ENCODE measurements around the gene TTC24. TPM values are rescaled to one million over a fixed set of nuclear protein-coding genes. Genes with fewer than 3 reads are reported as not detected.
A peak's percentile ranks its signal among the peaks of the same experiment; 100 is the strongest.
"Not testable (repeated sequence)": the region's sequence is repeated elsewhere in the genome, so short reads cannot be mapped to it uniquely, and the experiment has no call there.

The TTC24 gene
- total RNA-seq, 2 donors from 2014 or later: 14.7 to 17.4 TPM

DNA sequence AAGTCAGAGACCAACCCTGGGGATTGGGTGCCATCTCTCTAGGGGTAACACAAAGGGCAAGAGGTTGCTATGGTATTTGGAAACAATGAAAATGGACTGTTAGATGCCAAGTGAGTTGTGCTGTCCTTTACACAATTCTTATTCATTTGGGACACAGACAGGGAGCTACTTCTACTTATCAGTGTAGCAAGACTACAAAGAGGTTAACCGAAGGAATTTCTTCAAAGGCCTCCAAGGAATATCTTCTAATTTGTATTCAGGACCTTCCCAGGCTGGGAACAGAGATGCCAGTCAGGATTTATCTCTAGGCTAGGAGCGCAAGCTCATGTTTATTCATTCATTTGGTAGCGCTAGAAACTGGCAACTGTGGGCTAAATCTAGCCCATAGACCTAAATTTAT, 14.7 kb downstream of the TTC24 start:
- H3K4me3 Mint-ChIP-seq: no peak overlapping the region
- H3K27me3 Mint-ChIP-seq (ENCODE audit: low read depth): no peaks in the 10 kb centered on the region
- no peak for DNase-seq
- H3K36me3 Mint-ChIP-seq (ENCODE audit: insufficient read depth in 2 of 2): peaks cover 4 to 19% of the 10 kb centered on the region in 2 donors
- H3K4me1 Mint-ChIP-seq (ENCODE audit: low read depth): peaks cover 35% of the 10 kb centered on the region
- no peak for ATAC-seq (replicated peaks in 1 of 2)
- no peaks in the 10 kb centered on the region for H3K9me3 Mint-ChIP-seq
- peak overlapping the region; percentile 4 for H3K27ac Mint-ChIP-seq

GRCh38 chr1:156595016-156595415, 15.5 kb downstream of the TTC24 start:
- Mint-ChIP-seq H3K4me1 (ENCODE audit: low read depth) (peaks cover 44% of the 10 kb centered on the region), H3K27ac (peak overlapping the region; percentile 23), H3K27me3 (ENCODE audit: low read depth) (no peaks in the 10 kb centered on the region), H3K9me3 (no peaks in the 10 kb centered on the region), H3K36me3 (ENCODE audit: insufficient read depth in 2 of 2) (peaks cover 4 to 19% of the 10 kb centered on the region in 2 donors), H3K4me3 (no peak overlapping the region)
- ATAC-seq (replicated peaks in 1 of 2): no peak
- no peak for DNase-seq

DNA sequence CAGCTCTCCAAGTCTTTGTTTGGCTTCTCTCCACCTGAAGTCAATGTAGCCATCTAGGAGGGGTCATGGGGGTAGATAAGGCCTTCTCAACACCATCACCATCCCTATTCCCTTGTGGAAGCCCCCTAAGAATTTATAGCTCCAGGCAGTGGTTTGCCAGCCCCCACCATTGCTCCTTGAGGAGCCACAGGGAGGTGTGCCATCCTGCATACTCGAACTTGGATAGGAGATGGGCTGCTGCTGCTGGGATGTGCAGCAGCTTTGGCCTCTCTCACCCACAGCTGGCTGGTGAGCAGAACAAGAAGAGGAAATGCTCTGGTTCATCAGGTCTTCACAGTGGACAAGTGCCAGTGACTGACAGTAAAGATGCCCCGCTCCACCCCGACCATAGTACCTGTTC, 16.9 kb downstream of the TTC24 start:
- peaks cover 4 to 22% of the 10 kb centered on the region in 2 donors for H3K36me3 Mint-ChIP-seq (ENCODE audit: insufficient read depth in 2 of 2)
- H3K4me1 Mint-ChIP-seq (ENCODE audit: low read depth): peaks cover 43% of the 10 kb centered on the region
- H3K9me3 Mint-ChIP-seq: no peaks in the 10 kb centered on the region
- peak overlapping the region; percentile 31 for H3K27ac Mint-ChIP-seq
- DNase-seq (no peak), ATAC-seq (replicated peaks in 1 of 2) (no peak)
- H3K4me3 Mint-ChIP-seq: no peak overlapping the region
- no peaks in the 10 kb centered on the region for H3K27me3 Mint-ChIP-seq (ENCODE audit: low read depth)

DNA sequence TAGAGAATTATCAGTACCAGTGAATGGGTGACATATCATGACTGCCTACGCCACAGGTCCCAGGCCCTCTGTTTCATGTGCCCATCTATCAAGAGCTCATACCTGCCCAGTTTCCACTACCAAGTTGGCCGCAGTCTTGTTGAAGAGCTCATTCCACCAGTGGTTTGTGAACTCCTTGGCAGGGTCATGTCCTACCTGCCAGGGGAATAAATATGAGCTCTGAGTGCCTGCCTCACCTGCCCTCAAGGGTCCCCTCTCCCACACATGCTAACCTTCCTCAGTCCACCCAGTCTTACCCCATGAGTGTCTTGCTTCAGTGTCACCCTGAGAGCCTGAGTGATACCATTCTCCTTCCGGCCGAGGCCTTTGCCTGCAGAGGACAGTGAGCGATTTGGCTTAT, 18.6 kb downstream of the TTC24 start:
- H3K27me3 Mint-ChIP-seq (ENCODE audit: low read depth): no peaks in the 10 kb centered on the region
- peak overlapping the region; percentile 13 for H3K27ac Mint-ChIP-seq
- no peak for DNase-seq
- H3K9me3 Mint-ChIP-seq: no peaks in the 10 kb centered on the region
- peaks cover 47% of the 10 kb centered on the region for H3K4me1 Mint-ChIP-seq (ENCODE audit: low read depth)
- H3K4me3 Mint-ChIP-seq: no peak overlapping the region
- H3K36me3 Mint-ChIP-seq (ENCODE audit: insufficient read depth in 2 of 2): peaks cover 4 to 22% of the 10 kb centered on the region in 2 donors
- no peak for ATAC-seq (replicated peaks in 1 of 2)

DNA sequence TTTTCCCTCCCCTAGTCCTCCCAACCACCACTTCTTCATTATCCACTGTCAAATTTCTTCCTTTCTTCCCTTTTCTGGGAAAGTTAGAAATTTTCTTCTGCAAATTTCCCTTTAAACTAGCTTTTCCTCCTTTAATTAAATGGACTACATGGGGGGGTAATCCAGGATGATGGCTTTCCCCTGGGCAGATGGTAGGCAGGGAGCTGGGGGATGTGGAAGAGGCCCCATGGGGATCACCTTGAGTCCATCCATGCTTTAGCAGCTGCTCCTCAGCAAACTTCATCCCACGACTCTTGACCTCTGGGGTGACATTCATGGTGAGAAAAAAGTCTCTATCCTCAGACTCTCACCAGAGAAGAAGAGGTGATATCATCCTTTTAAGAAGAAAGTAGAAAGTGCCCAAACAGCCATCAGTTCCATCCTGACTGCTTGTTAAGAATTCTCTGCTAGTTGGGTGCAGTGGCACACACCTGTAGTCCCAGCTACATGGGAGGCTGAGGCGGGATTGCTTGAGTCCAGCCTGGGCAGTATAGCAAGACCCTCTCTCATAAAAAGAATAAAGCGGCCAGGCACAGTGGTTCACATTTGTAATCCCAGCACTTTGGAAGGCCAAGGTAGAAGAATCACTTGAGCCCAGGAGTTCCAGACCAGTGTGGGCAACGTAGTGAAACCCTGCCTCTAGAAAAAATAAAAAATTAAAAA, 19.4 kb downstream of the TTC24 start:
- no peak overlapping the region for H3K4me3 Mint-ChIP-seq
- H3K27ac Mint-ChIP-seq: peak overlapping the region; percentile 52
- no peak for DNase-seq
- peaks cover 4 to 22% of the 10 kb centered on the region in 2 donors for H3K36me3 Mint-ChIP-seq (ENCODE audit: insufficient read depth in 2 of 2)
- H3K27me3 Mint-ChIP-seq (ENCODE audit: low read depth): no peaks in the 10 kb centered on the region
- peaks cover 48% of the 10 kb centered on the region for H3K4me1 Mint-ChIP-seq (ENCODE audit: low read depth)
- H3K9me3 Mint-ChIP-seq: no peaks in the 10 kb centered on the region
- no peak for ATAC-seq (replicated peaks in 1 of 2)

DNA sequence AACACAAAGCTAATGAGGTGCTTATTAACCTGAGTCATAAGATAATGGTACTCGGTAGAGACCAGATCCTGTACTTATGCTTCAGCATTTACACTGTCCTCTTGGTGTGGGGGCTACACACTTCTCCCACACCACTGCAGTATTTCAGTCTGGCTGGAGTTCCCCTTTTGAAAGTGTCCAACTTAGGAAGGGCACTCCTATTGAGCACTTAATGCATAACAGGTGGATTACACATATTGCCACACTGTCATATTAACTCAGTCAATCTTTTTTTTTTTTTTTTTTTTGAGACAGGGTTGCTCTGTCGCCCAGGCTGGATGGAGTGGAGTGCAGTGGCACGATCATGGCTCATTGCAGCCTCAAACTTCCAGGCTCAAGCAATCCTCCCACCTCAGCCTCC, 20.3 kb downstream of the TTC24 start:
- ATAC-seq (replicated peaks in 1 of 2): peak; percentile 62 to 68
- DNase-seq: no peak
- Mint-ChIP-seq H3K36me3 (ENCODE audit: insufficient read depth in 2 of 2) (peaks cover 3 to 22% of the 10 kb centered on the region in 2 donors), H3K4me3 (peak overlapping the region; percentile 87 to 90), H3K9me3 (no peaks in the 10 kb centered on the region), H3K27me3 (ENCODE audit: low read depth) (no peaks in the 10 kb centered on the region), H3K4me1 (ENCODE audit: low read depth) (peaks cover 45% of the 10 kb centered on the region), H3K27ac (peak overlapping the region; percentile 19)

GRCh38 chr1:156600733-156601121, 21.2 kb downstream of the TTC24 start:
- H3K4me1 Mint-ChIP-seq (ENCODE audit: low read depth): peaks cover 42% of the 10 kb centered on the region
- peaks cover 0 to 15% of the 10 kb centered on the region in 2 donors for H3K36me3 Mint-ChIP-seq (ENCODE audit: insufficient read depth in 2 of 2)
- DNase-seq (no peak), ATAC-seq (replicated peaks in 1 of 2) (peak; percentile 1 to 4)
- H3K27me3 Mint-ChIP-seq (ENCODE audit: low read depth): no peaks in the 10 kb centered on the region
- H3K9me3 Mint-ChIP-seq: no peaks in the 10 kb centered on the region
- H3K27ac Mint-ChIP-seq: peak overlapping the region; percentile 90
- peak overlapping the region; percentile 87 to 90 for H3K4me3 Mint-ChIP-seq

DNA sequence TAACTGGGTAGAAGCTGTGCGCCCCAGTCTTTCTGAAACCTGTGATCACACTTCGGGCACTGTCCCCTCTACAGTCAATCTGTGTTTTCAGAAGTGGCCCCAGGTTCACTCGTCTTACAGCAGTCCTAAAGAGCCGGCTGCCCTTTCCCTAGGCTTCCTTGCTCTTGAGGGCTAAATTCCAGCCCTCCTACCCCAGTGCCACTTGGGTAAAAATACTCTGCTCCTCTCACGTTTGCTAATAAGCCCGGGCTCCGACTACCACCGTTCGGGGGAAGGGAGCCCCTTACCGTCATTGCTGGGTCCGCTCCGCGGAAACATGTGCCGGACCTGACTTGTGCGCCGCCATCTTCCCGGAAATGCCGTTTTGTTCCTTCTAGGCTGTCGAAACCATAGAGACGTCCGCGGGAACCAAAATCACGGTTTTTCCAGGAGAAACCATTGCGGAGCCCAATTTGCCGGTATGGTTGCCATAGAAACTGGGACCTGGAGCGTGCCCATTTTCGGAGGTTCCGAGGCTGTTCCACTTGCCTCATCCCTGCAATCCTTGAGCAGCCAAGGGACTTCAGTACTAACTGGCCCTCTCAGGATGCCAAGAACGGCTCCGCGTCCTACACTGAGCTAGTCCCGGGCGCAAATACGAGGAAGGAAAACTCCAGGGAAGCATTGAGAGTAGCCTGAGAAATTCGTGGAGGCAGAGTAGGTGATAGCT, 21.8 kb downstream of the TTC24 start, which contains the start of gene GPATCH4:
TSS of gene GPATCH4 (minus strand) at position 358 of the 709 bp plus-strand sequence.
- Mint-ChIP-seq H3K27ac (peak within 1 kb of the TSS; percentile 90), H3K27me3 (ENCODE audit: low read depth) (no peaks in the 10 kb centered on the region), H3K36me3 (ENCODE audit: insufficient read depth in 2 of 2) (peaks cover 0 to 15% of the 10 kb centered on the region in 2 donors), H3K4me3 (peak within 1 kb of the TSS; percentile 87 to 90), H3K9me3 (no peaks in the 10 kb centered on the region), H3K4me1 (ENCODE audit: low read depth) (peaks cover 42% of the 10 kb centered on the region)
- ATAC-seq (replicated peaks in 1 of 2) (peak; percentile 83 to 85), DNase-seq (peak; percentile 80 to 83)

- no peak for ATAC-seq (replicated peaks in 1 of 2)
- H3K27me3 Mint-ChIP-seq (ENCODE audit: low read depth): no peaks in the 10 kb centered on the region
- no peaks in the 10 kb centered on the region for H3K9me3 Mint-ChIP-seq
- no peak for DNase-seq
- peaks cover 42% of the 10 kb centered on the region for H3K4me1 Mint-ChIP-seq (ENCODE audit: low read depth)
- H3K27ac Mint-ChIP-seq: peak overlapping the region; percentile 57
- peak overlapping the region; percentile 87 to 90 for H3K4me3 Mint-ChIP-seq
- H3K36me3 Mint-ChIP-seq (ENCODE audit: insufficient read depth in 2 of 2): peaks cover 0 to 12% of the 10 kb centered on the region in 2 donors
These were observed 22.4 kb downstream of the TTC24 start for GRCh38 chr1:156601892-156602291.

DNA sequence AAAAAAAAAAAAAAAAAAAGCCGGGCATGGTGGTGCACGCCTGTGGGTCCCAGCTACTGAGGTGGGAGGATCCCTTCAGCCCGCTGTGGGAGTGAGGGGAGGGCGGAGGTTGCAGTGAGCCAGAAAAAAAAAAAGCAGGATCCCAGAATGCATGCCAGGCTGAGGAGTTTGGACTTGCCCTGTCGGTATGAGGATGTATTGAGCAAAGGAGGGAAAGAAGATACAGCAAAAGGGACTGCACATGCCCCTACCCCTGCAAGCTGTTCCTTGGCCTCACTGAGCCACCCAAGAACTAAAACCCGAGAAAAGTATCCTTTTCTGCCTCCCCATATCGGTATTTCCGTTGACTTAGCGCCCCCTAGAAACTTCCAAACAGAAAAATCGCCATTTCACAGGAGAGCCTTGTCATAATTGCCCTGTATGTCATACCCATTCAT, 23.1 kb downstream of the TTC24 start:
- Mint-ChIP-seq H3K27me3 (ENCODE audit: low read depth) (no peaks in the 10 kb centered on the region), H3K36me3 (ENCODE audit: insufficient read depth in 2 of 2) (peaks cover 0 to 9% of the 10 kb centered on the region in 2 donors), H3K9me3 (no peaks in the 10 kb centered on the region), H3K4me1 (ENCODE audit: low read depth) (peaks cover 42% of the 10 kb centered on the region), H3K27ac (peak overlapping the region; percentile 5), H3K4me3 (peak overlapping the region; percentile 75 to 87)
- no peak for DNase-seq
- ATAC-seq (replicated peaks in 1 of 2): no peak

DNA sequence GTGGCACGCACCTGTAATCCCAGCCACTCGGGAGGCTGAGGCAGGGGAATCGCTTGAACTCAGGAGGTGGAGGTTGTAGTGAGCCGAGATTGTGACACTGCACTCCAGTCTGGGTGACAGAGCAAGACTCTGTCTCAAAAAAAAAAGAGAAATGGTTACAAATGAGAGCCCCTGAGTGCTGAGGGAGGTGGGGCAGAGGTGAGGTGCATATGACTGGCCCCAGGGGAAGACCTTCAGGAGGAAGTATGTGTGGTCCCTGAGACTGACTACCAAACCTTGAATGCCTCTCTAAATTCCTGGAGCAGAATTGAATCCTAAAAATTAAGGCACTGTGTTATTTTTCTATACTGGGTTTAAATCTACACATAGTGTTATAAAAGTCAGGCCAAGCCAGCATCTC, 27.8 kb downstream of the TTC24 start:
- H3K27me3 Mint-ChIP-seq (ENCODE audit: low read depth): peaks cover 11% of the 10 kb centered on the region
- not testable (repeated sequence) for DNase-seq; H3K4me3 Mint-ChIP-seq; H3K27ac Mint-ChIP-seq; H3K36me3 Mint-ChIP-seq (ENCODE audit: insufficient read depth in 2 of 2); H3K9me3 Mint-ChIP-seq; ATAC-seq (replicated peaks in 1 of 2)
- H3K4me1 Mint-ChIP-seq (ENCODE audit: low read depth): peaks cover 18% of the 10 kb centered on the region

GRCh38 chr1:156608036-156608674, 28.6 kb downstream of the TTC24 start:
- Mint-ChIP-seq H3K4me1 (ENCODE audit: low read depth) (peaks cover 10% of the 10 kb centered on the region), H3K27me3 (ENCODE audit: low read depth) (peaks cover 18% of the 10 kb centered on the region), H3K36me3 (ENCODE audit: insufficient read depth in 2 of 2) (no peaks in the 10 kb centered on the region), H3K27ac (no peak overlapping the region), H3K9me3 (no peaks in the 10 kb centered on the region), H3K4me3 (peak overlapping the region; percentile 42 to 45)
- peak; percentile 94 to 97 for ATAC-seq (replicated peaks in 1 of 2)
- peak; percentile 68 to 71 for DNase-seq

- no peak overlapping the region for H3K27ac Mint-ChIP-seq
- H3K4me3 Mint-ChIP-seq: no peak overlapping the region
- H3K9me3 Mint-ChIP-seq: no peaks in the 10 kb centered on the region
- H3K27me3 Mint-ChIP-seq (ENCODE audit: low read depth): peaks cover 18% of the 10 kb centered on the region
- no peaks in the 10 kb centered on the region for H3K36me3 Mint-ChIP-seq (ENCODE audit: insufficient read depth in 2 of 2)
- H3K4me1 Mint-ChIP-seq (ENCODE audit: low read depth): peaks cover 10% of the 10 kb centered on the region
- DNase-seq (peak; percentile 69 to 72), ATAC-seq (replicated peaks in 1 of 2) (peak; percentile 82 to 88)
These were observed 29.5 kb downstream of the TTC24 start for GRCh38 chr1:156608981-156609380.

All from activated T-cell treated with anti-CD3 and anti-CD28 coated beads, Interleukin-2, amount 50 U/mL, for 72 hours (primary cell).